Progenitor cell of endocrine pancreas (in vitro differentiated cells): Measurements from ENCODE around the gene DHRS12. TPM values are rescaled to one million over a fixed set of nuclear protein-coding genes. Genes with fewer than 3 reads are reported as not detected.

Experiments used
- DNase-seq: peaks from one replicate; pipeline ENCODE4 v3.0.0; 2021; ENCODE audit warnings: low spot score; ENCODE audit not compliant: unreplicated experiment
- H3K27ac Mint-ChIP-seq: 2 replicates; pipeline ENCODE4 v1.8.0; 2021; ENCODE audit warnings: mild to moderate bottlenecking, moderate library complexity, mixed read lengths
- H3K27me3 Mint-ChIP-seq: 2 replicates; pipeline ENCODE4 v1.8.0; 2021; ENCODE audit warnings: mixed read lengths
- H3K36me3 Mint-ChIP-seq: 2 replicates; pipeline ENCODE4 v1.8.0; 2022; ENCODE audit warnings: mixed read lengths; ENCODE audit not compliant: insufficient read depth
- H3K4me1 Mint-ChIP-seq: 2 replicates; pipeline ENCODE4 v1.8.0; 2021; ENCODE audit warnings: low read depth, mixed read lengths
- H3K4me3 Mint-ChIP-seq: 2 replicates; pipeline ENCODE4 v1.8.0; 2021; ENCODE audit warnings: low read depth, mild to moderate bottlenecking, moderate library complexity, mixed read lengths
- H3K9me3 Mint-ChIP-seq: 2 replicates; pipeline ENCODE4 v1.8.0; 2021; ENCODE audit warnings: low read depth, mixed read lengths
- CTCF ChIP-seq: fragments of 200-600 bp; sonication (generic); IDR thresholded peaks from one replicate; pipeline ENCODE4 v1.5.0; 2021; ENCODE audit warnings: antibody characterized with exemption, mild to moderate bottlenecking; ENCODE audit not compliant: unreplicated experiment
- total RNA-seq: library from RNA; stranded (reverse); gene quantifications from 2 replicates; pipeline ENCODE4 v1.2.1, GENCODE V29; 2021

Gene DHRS12
- total RNA-seq, 1 donor from 2014 or later = 19.6 TPM

- no peaks in the 10 kb centered on the region for H3K9me3 Mint-ChIP-seq
- H3K4me3 Mint-ChIP-seq = no peak overlapping the region
- no peaks in the 10 kb centered on the region for H3K4me1 Mint-ChIP-seq
- DNase-seq = no peak
- no peak for TF ChIP-seq CTCF
- no peak overlapping the region for H3K27ac Mint-ChIP-seq
- H3K36me3 Mint-ChIP-seq = no peaks in the 10 kb centered on the region
- H3K27me3 Mint-ChIP-seq = peaks cover 4% of the 10 kb centered on the region
Measured at GRCh38 chr13:51832471-51833152, 28.6 kb upstream of the DHRS12 start.

- no peaks in the 10 kb centered on the region for H3K4me1 Mint-ChIP-seq
- no peak for DNase-seq
- H3K36me3 Mint-ChIP-seq = no peaks in the 10 kb centered on the region
- no peak overlapping the region for H3K27ac Mint-ChIP-seq
- H3K27me3 Mint-ChIP-seq = peaks cover 4% of the 10 kb centered on the region
- no peak for TF ChIP-seq CTCF
- no peak overlapping the region for H3K4me3 Mint-ChIP-seq
- no peaks in the 10 kb centered on the region for H3K9me3 Mint-ChIP-seq
Measured at GRCh38 chr13:51831519-51831918, 27.6 kb upstream of the DHRS12 start.

GRCh38 chr13:51829568-51829899, 25.6 kb upstream of the DHRS12 start:
- Mint-ChIP-seq H3K27ac (no peak overlapping the region), H3K36me3 (no peaks in the 10 kb centered on the region), H3K4me3 (no peak overlapping the region), H3K4me1 (no peaks in the 10 kb centered on the region), H3K27me3 (peaks cover 4% of the 10 kb centered on the region), H3K9me3 (no peaks in the 10 kb centered on the region)
- DNase-seq = no peak
- no peak for TF ChIP-seq CTCF

GRCh38 chr13:51828730-51829567, 25.0 kb upstream of the DHRS12 start:
- H3K36me3 Mint-ChIP-seq = no peaks in the 10 kb centered on the region
- peaks cover 4% of the 10 kb centered on the region for H3K27me3 Mint-ChIP-seq
- H3K4me1 Mint-ChIP-seq = no peaks in the 10 kb centered on the region
- no peak for DNase-seq
- no peak overlapping the region for H3K4me3 Mint-ChIP-seq
- H3K27ac Mint-ChIP-seq = no peak overlapping the region
- TF ChIP-seq CTCF = no peak
- H3K9me3 Mint-ChIP-seq = no peaks in the 10 kb centered on the region

- TF ChIP-seq CTCF = no peak
- Mint-ChIP-seq H3K27me3 (no peaks in the 10 kb centered on the region), H3K4me3 (no peak overlapping the region), H3K9me3 (no peaks in the 10 kb centered on the region), H3K36me3 (no peaks in the 10 kb centered on the region), H3K27ac (no peak overlapping the region), H3K4me1 (no peaks in the 10 kb centered on the region)
- DNase-seq = no peak
Measured at GRCh38 chr13:51827254-51827653, 23.3 kb upstream of the DHRS12 start.
